B cell (primary cell): ENCODE results near the gene AADAT. TPM values are rescaled to one million over a fixed set of nuclear protein-coding genes. Genes with fewer than 3 reads are reported as not detected.

ENCODE experiments used
- ATAC-seq: fragments of 200-7000 bp; cut with Tn5 transposase; one replicate; pipeline ENCODE4 v1.10.0; 2021; ENCODE audit warnings: low read depth, mild to moderate bottlenecking, moderate number of reproducible peaks, moderate library complexity
- CTCF ChIA-PET: fragments of 350-600 bp; sonication (Branson Sonifier 250); formaldehyde crosslinking; loops from one replicate; lab custom pipeline; 2021; ENCODE audit warnings: antibody characterized with exemption, inconsistent platforms; lab: Charles Lee
- POLR2A ChIA-PET: fragments of 350-600 bp; sonication (Branson Sonifier 250); formaldehyde crosslinking; loops from one replicate; lab custom pipeline; 2021; ENCODE audit warnings: antibody characterized with exemption; lab: Charles Lee
- DNase-seq: peaks from one replicate; pipeline ENCODE4 v3.0.0; 2013
- H2AFZ ChIP-seq: 2 replicates; pipeline ENCODE4 v1.6.1; 2012; ENCODE audit warnings: mild to moderate bottlenecking, low read depth, low read length; ENCODE audit not compliant: insufficient read depth, poor library complexity, severe bottlenecking
- H3K27ac ChIP-seq, 2 donors: 1 replicate in 1 of 2; 2 replicates in 1 of 2; pipeline ENCODE4 v1.5.1; 2012 to 2013; ENCODE audit warnings: low read length in 2 of 2, mild to moderate bottlenecking in 2 of 2, moderate library complexity in 1 of 2
- H3K27me3 ChIP-seq, 4 experiments: fragments of 200-600 bp in 1 of 4; sonication (generic) in 1 of 4; replicated peaks in 1 of 4; 1 replicate in 2 of 4; 2 replicates in 2 of 4; pipeline versions ENCODE4 v1.6.1 to v1.7.0; 2013 to 2016; ENCODE audit warnings: low read length in 3 of 4, mild to moderate bottlenecking in 2 of 4, mixed read lengths in 1 of 4, moderate library complexity in 1 of 4; ENCODE audit not compliant: insufficient read depth in 4 of 4, control insufficient read depth in 3 of 4; ENCODE audit errors: control extremely low read depth in 1 of 4
- H3K36me3 ChIP-seq, 2 experiments: replicated peaks in 1 of 2; 1 replicate in 1 of 2; 2 replicates in 1 of 2; pipeline versions ENCODE4 v1.6.1 to v1.7.1; 2013; ENCODE audit warnings: low read length in 1 of 2; ENCODE audit not compliant: insufficient read depth in 2 of 2, control insufficient read depth in 1 of 2; ENCODE audit errors: control extremely low read depth in 1 of 2, extremely low read depth in 1 of 2
- H3K4me1 ChIP-seq, 2 donors: fragments of 200-600 bp in 1 of 2; sonication (generic) in 1 of 2; 1 replicate in 1 of 2; 2 replicates in 1 of 2; pipeline versions ENCODE4 v1.5.1 to v1.6.1; 2013 to 2017; ENCODE audit warnings: low read length in 2 of 2; ENCODE audit not compliant: control insufficient read depth in 2 of 2, insufficient read depth in 2 of 2
- H3K4me2 ChIP-seq: replicated peaks from 2 replicates; pipeline ENCODE3; 2012; ENCODE audit warnings: mild to moderate bottlenecking, low read depth, low read length; ENCODE audit not compliant: poor library complexity, severe bottlenecking
- H3K4me3 ChIP-seq, 5 experiments: fragments of 200-600 bp in 1 of 5; sonication (generic) in 1 of 5; 1 replicate in 3 of 5; 2 replicates in 2 of 5; pipeline versions ENCODE4 v1.5.1 to v1.7.0; 2011 to 2016; ENCODE audit warnings: low read length in 4 of 5, mild to moderate bottlenecking in 4 of 5, low read depth in 2 of 5, control low read depth in 1 of 5, moderate library complexity in 1 of 5; ENCODE audit not compliant: insufficient read depth in 1 of 5; ENCODE audit errors: control extremely low read depth in 1 of 5, extremely low read depth in 1 of 5
- H3K79me2 ChIP-seq: fragments of 200-600 bp; sonication (generic); one replicate; pipeline ENCODE4 v1.6.0; 2016; ENCODE audit warnings: low read length; ENCODE audit not compliant: control insufficient read depth, insufficient read depth
- H3K9ac ChIP-seq: fragments of 200-600 bp; sonication (generic); 2 replicates; pipeline ENCODE4 v1.6.1; 2017; ENCODE audit warnings: mild to moderate bottlenecking, low read length, moderate library complexity
- H3K9me3 ChIP-seq, 3 donors: one replicate each; pipeline versions ENCODE4 v1.6.1 to v1.7.1; 2013; ENCODE audit warnings: low read length in 2 of 3; ENCODE audit not compliant: control insufficient read depth in 2 of 3, insufficient read depth in 1 of 3; ENCODE audit errors: control extremely low read depth in 1 of 3
- H4K20me1 ChIP-seq: 2 replicates; pipeline ENCODE4 v1.6.0; 2012; ENCODE audit warnings: mild to moderate bottlenecking, low read length; ENCODE audit not compliant: insufficient read depth, control insufficient read depth, poor library complexity, severe bottlenecking
- H3K27ac Mint-ChIP-seq: one replicate; pipeline ENCODE4 v1.8.0; 2021; ENCODE audit warnings: mixed read lengths
- H3K27me3 Mint-ChIP-seq: one replicate; pipeline ENCODE4 v1.8.0; 2021; ENCODE audit warnings: mixed read lengths
- H3K4me1 Mint-ChIP-seq: one replicate; pipeline ENCODE4 v1.8.0; 2021; ENCODE audit warnings: mixed read lengths
- H3K4me3 Mint-ChIP-seq: one replicate; pipeline ENCODE4 v1.8.0; 2021; ENCODE audit warnings: mixed read lengths
- H3K9me3 Mint-ChIP-seq: one replicate; pipeline ENCODE4 v1.8.0; 2022; ENCODE audit warnings: mixed read lengths; ENCODE audit not compliant: insufficient read depth
- CTCF ChIP-seq: fragments of 200-600 bp; IDR thresholded peaks from one replicate; pipeline ENCODE4 v1.8.0; 2022; ENCODE audit warnings: antibody characterized with exemption, mild to moderate bottlenecking
- EZH2 ChIP-seq: IDR thresholded peaks from 2 replicates; pipeline ENCODE4 v1.6.1; 2012; ENCODE audit warnings: borderline replicate concordance, low read depth, mild to moderate bottlenecking, moderate library complexity, low read length; ENCODE audit not compliant: insufficient read depth, poor library complexity, severe bottlenecking
- WGBS: methylation state at CpG from one replicate; pipeline ENCODE4 v1.1.5; 2013; ENCODE audit warnings: missing lambda C conversion rate; ENCODE audit not compliant: insufficient coverage; 5-methylcytosine and 5-hydroxymethylcytosine counted together
- intact Hi-C: fragments of 100-400 bp; cut with micrococcal nuclease; formaldehyde crosslinking; loops from one replicate; pipeline ENCODE4 v1.10.0; 2022
- polyA plus RNA-seq: library from polyadenylated mRNA; depleted of rRNA; stranded (reverse); fragments of >200 nt; gene quantifications from 2 replicates; pipeline ENCODE4 v1.2.3, GENCODE V29; 2012
- total RNA-seq, 2 donors: library from RNA; stranded (reverse); fragments of 120-200 nt in 1 of 2; gene quantifications; 1 replicate in 1 of 2; 2 replicates in 1 of 2; pipeline versions ENCODE4 v1.2.3 to v1.2.4, GENCODE V29; 2013 to 2022

AADAT gene
- total and polyA plus RNA-seq, 2 donors (not counting 1 experiment from before 2014, with no cell fraction given), result not detected

GRCh38 chr4:170052919-170053318 is 36.8 kb downstream of the AADAT start:
- Histone ChIP-seq H3K27me3 (peaks cover 0 to 3% (median 1%) of the 10 kb centered on the region in 4 experiments), H3K79me2 (no peaks in the 10 kb centered on the region), H3K36me3 (no peaks in the 10 kb centered on the region), H3K4me2 (no peak overlapping the region), H3K9me3 (no peaks in the 10 kb centered on the region), H3K4me3 (no peak overlapping the region), H3K27ac (no peak overlapping the region), H3K4me1 (no peaks in the 10 kb centered on the region), H2AFZ (no peak overlapping the region), H3K9ac (no peak overlapping the region), H4K20me1 (no peaks in the 10 kb centered on the region)
- TF ChIP-seq CTCF (no peak), EZH2 (no peak)
- Mint-ChIP-seq H3K27ac (no peak overlapping the region), H3K4me1 (no peaks in the 10 kb centered on the region), H3K4me3 (no peak overlapping the region), H3K9me3 (no peaks in the 10 kb centered on the region), H3K27me3 (peaks cover 5% of the 10 kb centered on the region)
- DNase-seq, result no peak
- CTCF ChIA-PET, result interaction anchor here (1.0 to 1.4 kb wide), 3 partner anchors 11 to 243 kb away, joined by 3 to 4 read pairs (median 4); no protein-coding TSS in a partner anchor
- ATAC-seq, result no peak
- WGBS, result 100% methylated on average over 3 of the region's 5 CpGs
- POLR2A ChIA-PET, result no interaction called here
- intact Hi-C loops, result no loop called here

GRCh38 chr4:170051402-170051801 is 38.4 kb downstream of the AADAT start:
- Histone ChIP-seq H3K9me3 (no peaks in the 10 kb centered on the region), H3K27me3 (peaks cover 0 to 3% (median 1%) of the 10 kb centered on the region in 4 experiments), H3K36me3 (no peaks in the 10 kb centered on the region), H3K4me1 (no peaks in the 10 kb centered on the region), H3K4me3 (no peak overlapping the region), H4K20me1 (no peaks in the 10 kb centered on the region), H3K27ac (no peak overlapping the region), H3K4me2 (no peak overlapping the region), H3K79me2 (no peaks in the 10 kb centered on the region), H3K9ac (no peak overlapping the region), H2AFZ (no peak overlapping the region)
- ChIA-PET POLR2A (no interaction called here), CTCF (interaction anchor here (1.3 to 2.1 kb wide), 2 partner anchors 241 to 242 kb away, joined by 4 to 14 read pairs; no protein-coding TSS in a partner anchor)
- intact Hi-C loops, result no loop called here
- DNase-seq (no peak), ATAC-seq (no peak)
- Mint-ChIP-seq H3K4me1 (no peaks in the 10 kb centered on the region), H3K27ac (no peak overlapping the region), H3K4me3 (no peak overlapping the region), H3K27me3 (peaks cover 5% of the 10 kb centered on the region), H3K9me3 (no peaks in the 10 kb centered on the region)
- no peak for TF ChIP-seq EZH2
- TF ChIP-seq CTCF, result no peak
- 89% methylated on average over 2 of the region's 2 CpGs for WGBS
